GM23338 (cell line): ENCODE data around the gene BAG2. TPM values are rescaled to one million over a fixed set of nuclear protein-coding genes. Genes with fewer than 3 reads are reported as not detected.

Experiments
- ATAC-seq: fragments of 200-7000 bp; cut with Tn5 transposase; 3 replicates; pipeline ENCODE4 v1.9.1; 2020
- DNase-seq: peaks from one replicate; pipeline ENCODE4 v3.0.0-alpha.2; 2015; ENCODE audit warnings: low spot score
- H2AFZ ChIP-seq: fragments of 200-600 bp; sonication (generic); 2 replicates; pipeline ENCODE4 v1.8.0; 2016; ENCODE audit warnings: antibody characterized with exemption, mild to moderate bottlenecking, moderate library complexity
- H3F3A ChIP-seq: fragments of 200-600 bp; sonication (generic); replicated peaks from 2 replicates; pipeline ENCODE4 v1.8.0; 2017; ENCODE audit warnings: antibody characterized with exemption, mixed run types, low read depth
- H3K27ac ChIP-seq: fragments of 200-600 bp; sonication (generic); 2 replicates; pipeline ENCODE4 v1.6.1; 2016; ENCODE audit warnings: low read depth
- H3K27me3 ChIP-seq: fragments of 200-600 bp; sonication (generic); 2 replicates; pipeline ENCODE4 v1.8.0; 2016; ENCODE audit warnings: mild to moderate bottlenecking, mixed run types, moderate library complexity; ENCODE audit not compliant: insufficient read depth
- H3K36me3 ChIP-seq: fragments of 200-600 bp; sonication (generic); 2 replicates; pipeline ENCODE4 v1.8.0; 2016; ENCODE audit warnings: mild to moderate bottlenecking; ENCODE audit not compliant: insufficient read depth
- H3K4me1 ChIP-seq: fragments of 200-600 bp; sonication (generic); 2 replicates; pipeline ENCODE4 v1.8.0; 2016; ENCODE audit warnings: mild to moderate bottlenecking, moderate library complexity; ENCODE audit not compliant: insufficient read depth
- H3K4me2 ChIP-seq: fragments of 200-600 bp; sonication (generic); 2 replicates; pipeline ENCODE4 v1.7.1; 2017; ENCODE audit warnings: mixed run types
- H3K4me3 ChIP-seq: fragments of 200-600 bp; sonication (generic); 2 replicates; pipeline ENCODE4 v1.6.1; 2016; ENCODE audit warnings: mixed run types
- H3K79me2 ChIP-seq: fragments of 200-600 bp; sonication (generic); replicated peaks from 2 replicates; pipeline ENCODE4 v1.8.0; 2017; ENCODE audit warnings: mild to moderate bottlenecking; ENCODE audit not compliant: insufficient read depth
- H3K9me2 ChIP-seq: fragments of 200-600 bp; sonication (generic); 2 replicates; pipeline ENCODE4 v1.8.0; 2017; ENCODE audit not compliant: insufficient read depth
- H4K20me1 ChIP-seq: fragments of 200-600 bp; sonication (generic); replicated peaks from 2 replicates; pipeline ENCODE4 v1.8.0; 2017; ENCODE audit warnings: mild to moderate bottlenecking; ENCODE audit not compliant: insufficient read depth
- H3K27ac Mint-ChIP-seq: 2 replicates; pipeline ENCODE4 v1.8.0; 2020; ENCODE audit warnings: inconsistent platforms, mild to moderate bottlenecking, moderate library complexity, mixed read lengths
- H3K27me3 Mint-ChIP-seq: 3 replicates; pipeline ENCODE4 v1.8.0; 2022; ENCODE audit warnings: low read depth, mild to moderate bottlenecking, moderate library complexity, mixed read lengths, inconsistent platforms; ENCODE audit not compliant: insufficient read depth, poor library complexity
- H3K36me3 Mint-ChIP-seq: 3 replicates; pipeline ENCODE4 v1.8.0; 2021; ENCODE audit warnings: low read depth, mild to moderate bottlenecking, inconsistent platforms, moderate library complexity, mixed read lengths
- H3K4me1 Mint-ChIP-seq: 3 replicates; pipeline ENCODE4 v1.8.0; 2020; ENCODE audit warnings: mild to moderate bottlenecking, inconsistent platforms, mixed read lengths
- H3K4me3 Mint-ChIP-seq: 3 replicates; pipeline ENCODE4 v1.8.0; 2021; ENCODE audit warnings: moderate library complexity, mild to moderate bottlenecking, inconsistent platforms, mixed read lengths
- H3K9me3 Mint-ChIP-seq: 3 replicates; pipeline ENCODE4 v1.8.0; 2020; ENCODE audit warnings: moderate library complexity, mild to moderate bottlenecking, inconsistent platforms, mixed read lengths
- CREB1 ChIP-seq: fragments of 250-450 bp; sonication (Bioruptor Pico); IDR thresholded peaks from 2 replicates; pipeline ENCODE4 v1.5.0; 2020; ENCODE audit warnings: low read depth, mild to moderate bottlenecking, moderate library complexity
- ETS1 ChIP-seq: IDR thresholded peaks from 2 replicates; pipeline ENCODE4 v1.6.1; 2016; ENCODE audit warnings: antibody characterized with exemption
- EZH2 ChIP-seq: fragments of 200-600 bp; sonication (generic); IDR thresholded peaks from one replicate; pipeline ENCODE4 v1.8.0; 2017; ENCODE audit warnings: antibody characterized with exemption, mild to moderate bottlenecking, low read depth; ENCODE audit not compliant: unreplicated experiment
- JUNB ChIP-seq: IDR thresholded peaks from one replicate; pipeline ENCODE4 v1.6.1; 2016; ENCODE audit warnings: antibody characterized with exemption; ENCODE audit not compliant: unreplicated experiment
- NANOG ChIP-seq: IDR thresholded peaks from 2 replicates; pipeline ENCODE4 v1.6.1; 2016; ENCODE audit warnings: antibody characterized with exemption, borderline replicate concordance
- POLR2AphosphoS5 ChIP-seq: IDR thresholded peaks from 2 replicates; pipeline ENCODE4 v1.6.1; 2016; ENCODE audit warnings: antibody characterized with exemption, low read depth
- REST ChIP-seq: IDR thresholded peaks from one replicate; pipeline ENCODE4 v1.6.1; 2018; ENCODE audit warnings: antibody characterized with exemption; ENCODE audit not compliant: unreplicated experiment
- STAT1 ChIP-seq: IDR thresholded peaks from one replicate; pipeline ENCODE4 v1.6.1; 2016; ENCODE audit warnings: antibody characterized with exemption; ENCODE audit not compliant: unreplicated experiment
- ZNF114 ChIP-seq: fragments of 250-450 bp; sonication (Bioruptor Pico); IDR thresholded peaks from 2 replicates; pipeline ENCODE4 v1.5.0; 2020; ENCODE audit warnings: mild to moderate bottlenecking, moderate library complexity
- polyA plus RNA-seq: library from polyadenylated mRNA; unstranded; fragments of >200 nt; fragmentation: Nextera tagmentation; extraction: Ambion mirVana; gene quantifications from 2 replicates; pipeline ENCODE4 v1.2.1, GENCODE V29; 2016
- total RNA-seq: library from RNA; depleted of rRNA; stranded (reverse); fragments of >200 nt; shearing (Covaris generic); gene quantifications from 2 replicates; pipeline ENCODE4 v1.2.3, GENCODE V29; 2014

The BAG2 gene
- total and polyA plus RNA-seq, 2 experiments from 2014 or later: 8.5 to 9.5 TPM

DNA sequence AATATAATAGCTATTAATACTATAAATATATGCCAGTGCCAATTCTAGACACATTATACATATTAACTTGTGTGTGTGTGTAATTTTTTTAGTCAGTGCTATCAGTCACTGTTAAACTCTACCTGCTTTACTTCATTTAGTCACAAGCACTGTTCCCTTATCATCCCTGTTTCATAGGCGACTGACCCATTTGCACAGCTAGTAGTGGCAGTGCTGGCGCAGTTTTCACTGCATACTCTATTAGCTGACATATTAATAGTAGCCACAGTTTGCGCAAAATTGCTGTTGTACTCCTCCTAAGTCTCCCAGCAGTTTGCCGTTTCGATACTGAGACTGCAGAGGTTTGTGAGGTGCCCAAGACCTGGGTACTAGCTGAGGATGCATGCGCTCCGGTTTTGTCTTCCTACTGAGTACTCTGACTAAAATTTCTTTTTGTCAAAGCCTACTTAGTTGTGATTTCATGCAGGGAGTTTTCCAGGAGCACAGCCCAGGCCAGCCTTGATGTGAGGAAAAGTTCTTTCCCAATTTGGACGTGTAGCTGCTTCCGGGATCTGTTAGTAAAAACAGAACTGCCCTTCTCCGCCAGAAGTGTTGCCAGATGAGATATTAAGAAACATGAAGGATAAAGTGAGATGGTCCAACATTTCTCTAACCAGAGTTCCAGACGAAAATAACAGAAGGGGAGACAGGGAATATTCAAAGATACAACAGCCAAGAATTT lies 5.6 kb downstream of the BAG2 start (continued):
- TF ChIP-seq ETS1: no peak
- no peak for TF ChIP-seq NANOG
- TF ChIP-seq EZH2: no peak
- TF ChIP-seq CREB1 (CRISPR knock-in tag): no peak
- TF ChIP-seq JUNB: no peak
- TF ChIP-seq POLR2AphosphoS5: no peak
- TF ChIP-seq ZNF114: no peak

- peaks cover 13% of the 10 kb centered on the region for H3K4me1 Mint-ChIP-seq
Observed at GRCh38 chr6:57180596-57180995, 8.5 kb downstream of the BAG2 start.

More at GRCh38 chr6:57180596-57180995, 8.5 kb downstream of the BAG2 start:
- Histone ChIP-seq H3K79me2 (peaks cover 54% of the 10 kb centered on the region), H3K4me1 (peaks cover 4% of the 10 kb centered on the region; the same call in 1 of the 2 replicates), H3K27me3 (no peaks in the 10 kb centered on the region), H3K9me2 (no peaks in the 10 kb centered on the region), H3K36me3 (no peaks in the 10 kb centered on the region; the same call in none of the 2 replicates), H3K27ac (no peak overlapping the region), H3K4me3 (no peak overlapping the region), H3K4me2 (no peak overlapping the region), H2AFZ (no peak overlapping the region), H3F3A (no peaks in the 10 kb centered on the region), H4K20me1 (peaks cover 6% of the 10 kb centered on the region; the same call in 1 of the 2 replicates)
- DNase-seq (no peak), ATAC-seq (no peak)
- Mint-ChIP-seq H3K36me3 (peaks cover 15% of the 10 kb centered on the region; the same call in 2 of the 3 replicates), H3K27ac (no peak overlapping the region), H3K9me3 (no peaks in the 10 kb centered on the region), H3K27me3 (no peaks in the 10 kb centered on the region), H3K4me3 (no peak overlapping the region)
- TF ChIP-seq NANOG (no peak), ZNF114 (no peak), REST (no peak), CREB1 (CRISPR knock-in tag) (no peak), POLR2AphosphoS5 (no peak), JUNB (no peak), STAT1 (no peak)
